Hepatocyte (in vitro differentiated cells): ENCODE data around the gene ZDHHC14. TPM values are rescaled to one million over a fixed set of nuclear protein-coding genes. Genes with fewer than 3 reads are reported as not detected.

Experiments
- DNase-seq: peaks from one replicate; pipeline ENCODE4 v3.0.0-alpha.2; 2016; ENCODE audit warnings: low spot score
- H2AFZ ChIP-seq: fragments of 200-600 bp; sonication (generic); 2 replicates; pipeline ENCODE4 v1.6.0; 2016; ENCODE audit warnings: antibody characterized with exemption, mild to moderate bottlenecking
- H3K27ac ChIP-seq: fragments of 200-600 bp; sonication (generic); 2 replicates; pipeline ENCODE4 v1.5.1; 2016; ENCODE audit warnings: mild to moderate bottlenecking
- H3K27me3 ChIP-seq: fragments of 200-600 bp; sonication (generic); 2 replicates; pipeline ENCODE4 v1.6.1; 2016
- H3K36me3 ChIP-seq: fragments of 200-600 bp; sonication (generic); replicated peaks from 2 replicates; pipeline ENCODE4 v1.5.1; 2016; ENCODE audit warnings: low read depth; ENCODE audit not compliant: insufficient read depth
- H3K4me1 ChIP-seq: fragments of 200-600 bp; sonication (generic); 2 replicates; pipeline ENCODE4 v1.5.1; 2016; ENCODE audit warnings: mild to moderate bottlenecking, moderate library complexity; ENCODE audit not compliant: insufficient read depth
- H3K4me2 ChIP-seq: fragments of 200-600 bp; sonication (generic); 2 replicates; pipeline ENCODE4 v1.6.0; 2016
- H3K4me3 ChIP-seq: fragments of 200-600 bp; sonication (generic); 2 replicates; pipeline ENCODE4 v1.5.1; 2016; ENCODE audit warnings: mild to moderate bottlenecking
- H3K79me2 ChIP-seq: fragments of 200-600 bp; sonication (generic); 2 replicates; pipeline ENCODE4 v1.6.0; 2017; ENCODE audit warnings: mild to moderate bottlenecking
- H3K9me2 ChIP-seq: fragments of 200-600 bp; sonication (generic); replicated peaks from 2 replicates; pipeline ENCODE4 v1.6.0; 2017; ENCODE audit warnings: mild to moderate bottlenecking; ENCODE audit not compliant: insufficient read depth
- H3K9me3 ChIP-seq: fragments of 200-600 bp; sonication (generic); 2 replicates; pipeline ENCODE4 v1.5.1; 2016; ENCODE audit warnings: low read depth, mild to moderate bottlenecking
- H4K20me1 ChIP-seq: fragments of 200-600 bp; sonication (generic); 2 replicates; pipeline ENCODE4 v1.6.0; 2016; ENCODE audit warnings: mild to moderate bottlenecking; ENCODE audit not compliant: insufficient read depth, poor library complexity, severe bottlenecking
- EZH2 ChIP-seq: fragments of 200-600 bp; sonication (generic); IDR thresholded peaks from 2 replicates; pipeline ENCODE4 v1.6.1; 2016; ENCODE audit warnings: antibody characterized with exemption, mild to moderate bottlenecking, borderline replicate concordance
- EZH2phosphoT487 ChIP-seq: fragments of 200-600 bp; sonication (generic); IDR thresholded peaks from one replicate; pipeline ENCODE4 v1.6.1; 2018; ENCODE audit warnings: antibody characterized with exemption, mild to moderate bottlenecking, low read depth, moderate library complexity; ENCODE audit not compliant: unreplicated experiment, severe bottlenecking
- WGBS: methylation state at CpG from one replicate; pipeline ENCODE4 v1.1.6; 2016; ENCODE audit warnings: low lambda C conversion rate; ENCODE audit errors: missing lambda C conversion rate; 5-methylcytosine and 5-hydroxymethylcytosine counted together
- polyA plus RNA-seq: library from polyadenylated mRNA; unstranded; fragments of >200 nt; fragmentation: Nextera tagmentation; extraction: Ambion mirVana; gene quantifications from 2 replicates; pipeline ENCODE4 v1.2.1, GENCODE V29; 2016
- total RNA-seq: library from RNA; depleted of rRNA; stranded (reverse); fragments of >200 nt; gene quantifications from 2 replicates; pipeline ENCODE4 v1.2.3, GENCODE V29; 2014
- TF ChIP-seq, protein P1 (sequence below): fragments of 200-600 bp; sonication (generic); IDR thresholded peaks from 2 replicates; pipeline ENCODE4 v1.5.1; 2016; ENCODE audit warnings: antibody characterized with exemption, mild to moderate bottlenecking; ENCODE audit not compliant: poor library complexity

Gene ZDHHC14
- total and polyA plus RNA-seq, 2 experiments from 2014 or later: 11.8 to 25.2 TPM

DNA sequence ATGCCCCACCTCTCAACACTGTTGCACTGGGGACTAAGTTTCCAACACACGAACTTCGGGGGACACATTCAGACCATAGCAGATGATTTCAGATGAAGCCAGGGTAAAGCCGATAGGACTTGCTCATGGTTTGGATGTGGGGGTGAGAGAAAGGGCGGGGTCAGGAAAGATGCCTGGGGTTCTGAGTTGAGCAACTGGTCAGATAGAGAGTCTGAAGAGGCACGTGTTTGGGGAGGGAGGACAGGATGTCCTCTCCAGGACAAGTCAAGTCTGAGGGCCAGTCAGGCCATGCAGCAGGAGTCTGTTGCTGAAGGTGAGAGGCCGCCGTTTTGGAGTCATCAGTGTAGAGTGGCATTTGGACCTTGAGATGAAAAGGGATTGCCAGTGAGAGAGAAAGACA lies 244.1 kb downstream of the ZDHHC14 start:
- no peaks in the 10 kb centered on the region for H3K4me1 ChIP-seq
- H3K79me2 ChIP-seq: no peaks in the 10 kb centered on the region
- H2AFZ ChIP-seq: no peak overlapping the region
- no peaks in the 10 kb centered on the region for H3K36me3 ChIP-seq
- no peaks in the 10 kb centered on the region for H4K20me1 ChIP-seq
- no peak overlapping the region for H3K4me3 ChIP-seq
- H3K9me3 ChIP-seq: no peaks in the 10 kb centered on the region
- WGBS: 95% methylated on average over 7 of the region's 7 CpGs
- H3K27ac ChIP-seq: no peak overlapping the region
- no peak overlapping the region for H3K4me2 ChIP-seq
- DNase-seq: no peak
- H3K27me3 ChIP-seq: no peaks in the 10 kb centered on the region
- TF ChIP-seq EZH2phosphoT487 (no peak), EZH2 (no peak)
- TF ChIP-seq, protein P1, sequence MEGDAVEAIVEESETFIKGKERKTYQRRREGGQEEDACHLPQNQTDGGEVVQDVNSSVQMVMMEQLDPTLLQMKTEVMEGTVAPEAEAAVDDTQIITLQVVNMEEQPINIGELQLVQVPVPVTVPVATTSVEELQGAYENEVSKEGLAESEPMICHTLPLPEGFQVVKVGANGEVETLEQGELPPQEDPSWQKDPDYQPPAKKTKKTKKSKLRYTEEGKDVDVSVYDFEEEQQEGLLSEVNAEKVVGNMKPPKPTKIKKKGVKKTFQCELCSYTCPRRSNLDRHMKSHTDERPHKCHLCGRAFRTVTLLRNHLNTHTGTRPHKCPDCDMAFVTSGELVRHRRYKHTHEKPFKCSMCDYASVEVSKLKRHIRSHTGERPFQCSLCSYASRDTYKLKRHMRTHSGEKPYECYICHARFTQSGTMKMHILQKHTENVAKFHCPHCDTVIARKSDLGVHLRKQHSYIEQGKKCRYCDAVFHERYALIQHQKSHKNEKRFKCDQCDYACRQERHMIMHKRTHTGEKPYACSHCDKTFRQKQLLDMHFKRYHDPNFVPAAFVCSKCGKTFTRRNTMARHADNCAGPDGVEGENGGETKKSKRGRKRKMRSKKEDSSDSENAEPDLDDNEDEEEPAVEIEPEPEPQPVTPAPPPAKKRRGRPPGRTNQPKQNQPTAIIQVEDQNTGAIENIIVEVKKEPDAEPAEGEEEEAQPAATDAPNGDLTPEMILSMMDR: no peak
- H3K9me2 ChIP-seq: no peaks in the 10 kb centered on the region

DNA sequence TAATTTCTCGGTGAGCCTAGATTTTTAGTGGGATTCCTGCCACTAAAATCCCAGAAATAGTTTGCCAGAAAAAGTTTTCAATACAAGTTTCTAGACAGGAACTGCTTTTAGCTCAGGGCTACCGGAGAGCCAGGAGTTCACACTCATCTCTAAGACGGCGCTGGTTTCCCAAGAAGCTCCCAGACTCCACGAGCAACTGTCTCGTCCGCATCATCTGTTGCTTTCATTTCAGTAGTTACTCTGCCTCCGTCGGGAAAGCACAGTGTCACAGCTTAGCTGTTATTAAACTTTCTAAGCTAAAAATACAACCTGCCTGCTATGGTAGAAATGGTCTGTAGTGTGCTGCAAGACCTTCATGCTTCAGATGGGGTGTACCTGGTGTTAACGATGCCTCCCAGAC lies 244.8 kb downstream of the ZDHHC14 start:
- Histone ChIP-seq H3K27ac (no peak overlapping the region), H3K27me3 (no peaks in the 10 kb centered on the region), H3K4me3 (no peak overlapping the region), H3K79me2 (no peaks in the 10 kb centered on the region), H3K9me2 (no peaks in the 10 kb centered on the region), H3K4me2 (no peak overlapping the region), H2AFZ (no peak overlapping the region), H4K20me1 (no peaks in the 10 kb centered on the region), H3K36me3 (no peaks in the 10 kb centered on the region), H3K9me3 (no peaks in the 10 kb centered on the region), H3K4me1 (no peaks in the 10 kb centered on the region)
- TF ChIP-seq EZH2: no peak
- TF ChIP-seq EZH2phosphoT487: no peak
- TF ChIP-seq, protein P1: no peak
- no peak for DNase-seq
- WGBS: 86% methylated on average over 10 of the region's 10 CpGs

DNA sequence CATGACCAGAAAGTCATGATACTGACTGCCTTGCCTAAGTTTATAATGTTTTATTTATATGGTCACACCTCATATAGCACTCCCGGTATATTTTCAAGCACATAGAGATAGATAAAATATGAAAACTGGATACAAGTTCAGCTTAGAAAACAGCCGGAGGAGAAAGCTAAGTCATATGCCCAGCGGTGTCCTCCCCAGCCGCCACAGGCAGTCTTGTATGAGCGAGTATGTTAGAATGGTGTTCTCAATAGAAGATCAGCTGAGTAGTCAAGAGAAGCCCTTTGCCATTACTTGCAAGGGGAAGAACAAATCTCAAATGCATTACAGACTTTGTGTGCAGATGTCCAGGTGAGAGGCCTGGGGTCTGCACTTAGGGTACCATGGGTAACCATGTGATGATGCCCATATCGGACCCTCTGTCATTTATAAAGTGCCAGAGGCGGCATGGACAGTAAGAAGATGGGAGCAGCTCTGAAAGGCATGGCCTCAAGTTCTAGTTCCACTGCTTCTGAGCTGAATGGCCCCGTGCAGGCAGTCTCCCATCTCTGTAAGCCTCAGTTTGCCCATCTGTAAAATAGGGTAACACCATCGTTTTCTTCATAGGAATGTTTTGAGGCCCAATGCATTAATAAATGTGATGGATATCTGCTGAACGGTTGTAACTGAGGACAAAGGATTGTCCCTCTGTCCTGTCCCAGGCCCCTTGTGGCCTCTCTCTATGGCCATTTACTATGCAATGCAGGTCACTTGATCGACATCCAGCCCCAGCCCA lies 246.4 kb downstream of the ZDHHC14 start:
- TF ChIP-seq EZH2phosphoT487 (no peak), EZH2 (no peak)
- TF ChIP-seq, protein P1: no peak
- no peaks in the 10 kb centered on the region for H3K9me3 ChIP-seq
- no peak for DNase-seq
- no peak overlapping the region for H3K4me2 ChIP-seq
- H3K36me3 ChIP-seq: no peaks in the 10 kb centered on the region
- H3K4me3 ChIP-seq: no peak overlapping the region
- H3K27me3 ChIP-seq: no peaks in the 10 kb centered on the region
- no peaks in the 10 kb centered on the region for H3K9me2 ChIP-seq
- WGBS: 93% methylated on average over 11 of the region's 11 CpGs
- no peaks in the 10 kb centered on the region for H3K79me2 ChIP-seq
- H4K20me1 ChIP-seq: no peaks in the 10 kb centered on the region
- no peak overlapping the region for H3K27ac ChIP-seq
- H2AFZ ChIP-seq: no peak overlapping the region
- H3K4me1 ChIP-seq: peaks cover 6% of the 10 kb centered on the region
